ENCODE measurements around the gene LDLR. TPM values are rescaled to one million over a fixed set of nuclear protein-coding genes. Genes with fewer than 3 reads are reported as not detected.

Gene LDLR
- total RNA-seq, 3 donors from 2014 or later (not counting 1 experiment from before 2014, with no cell fraction given), result 84.7 to 172 (median 112) TPM

DNA sequence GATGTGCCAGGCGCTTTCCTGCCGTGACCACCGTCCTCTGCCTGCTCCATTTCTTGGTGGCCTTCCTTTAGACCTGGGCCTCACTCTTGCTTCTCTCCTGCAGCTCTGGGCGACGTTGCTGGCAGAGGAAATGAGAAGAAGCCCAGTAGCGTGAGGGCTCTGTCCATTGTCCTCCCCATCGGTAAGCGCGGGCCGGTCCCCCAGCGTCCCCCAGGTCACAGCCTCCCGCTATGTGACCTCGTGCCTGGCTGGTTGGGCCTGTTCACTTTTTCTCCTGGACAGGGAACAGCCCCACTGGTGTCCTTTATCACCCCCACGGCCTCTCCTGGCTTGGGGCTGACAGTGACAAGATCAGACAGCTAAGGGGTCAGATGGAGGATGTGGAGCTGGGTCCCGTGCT, 38.6 kb downstream of the LDLR start:
- Histone ChIP-seq H3K4me1 (ENCODE audit: control insufficient read depth, insufficient read depth, low read length) (peaks cover 6% of the 10 kb centered on the region), H3K27ac (ENCODE audit: low read length) (no peak overlapping the region), H3K36me3 (ENCODE audit: control insufficient read depth, insufficient read depth, low read length) (peaks cover 52% of the 10 kb centered on the region), H3K27me3 (ENCODE audit: control insufficient read depth, insufficient read depth, low read length) (no peaks in the 10 kb centered on the region), H3K9me3 (ENCODE audit: control insufficient read depth, insufficient read depth, low read length) (no peaks in the 10 kb centered on the region), H3K4me3 (ENCODE audit: low read length) (no peak overlapping the region)
- no peaks in the 10 kb centered on the region for H3K36me3 Mint-ChIP-seq
- 95% methylated on average over 15 of the region's 15 CpGs for WGBS (ENCODE audit: insufficient coverage)
- H3K4me3 Mint-ChIP-seq, result no peak overlapping the region
- DNase-seq (no peak), ATAC-seq (no peak)
- H3K27me3 Mint-ChIP-seq (ENCODE audit: low read depth in 2 of 2), result no peaks in the 10 kb centered on the region
- no peaks in the 10 kb centered on the region for H3K9me3 Mint-ChIP-seq
- peaks cover 7 to 10% of the 10 kb centered on the region in 2 donors for H3K4me1 Mint-ChIP-seq
- peak overlapping the region in 1 of 2 donors; percentile 20 for H3K27ac Mint-ChIP-seq
- intact Hi-C loops (cut with micrococcal nuclease), result loop anchor here (5.0 kb wide), 1 partner anchor 354 kb away; the partner anchor contains the start of gene ELAVL3
- TF ChIP-seq, protein P1, sequence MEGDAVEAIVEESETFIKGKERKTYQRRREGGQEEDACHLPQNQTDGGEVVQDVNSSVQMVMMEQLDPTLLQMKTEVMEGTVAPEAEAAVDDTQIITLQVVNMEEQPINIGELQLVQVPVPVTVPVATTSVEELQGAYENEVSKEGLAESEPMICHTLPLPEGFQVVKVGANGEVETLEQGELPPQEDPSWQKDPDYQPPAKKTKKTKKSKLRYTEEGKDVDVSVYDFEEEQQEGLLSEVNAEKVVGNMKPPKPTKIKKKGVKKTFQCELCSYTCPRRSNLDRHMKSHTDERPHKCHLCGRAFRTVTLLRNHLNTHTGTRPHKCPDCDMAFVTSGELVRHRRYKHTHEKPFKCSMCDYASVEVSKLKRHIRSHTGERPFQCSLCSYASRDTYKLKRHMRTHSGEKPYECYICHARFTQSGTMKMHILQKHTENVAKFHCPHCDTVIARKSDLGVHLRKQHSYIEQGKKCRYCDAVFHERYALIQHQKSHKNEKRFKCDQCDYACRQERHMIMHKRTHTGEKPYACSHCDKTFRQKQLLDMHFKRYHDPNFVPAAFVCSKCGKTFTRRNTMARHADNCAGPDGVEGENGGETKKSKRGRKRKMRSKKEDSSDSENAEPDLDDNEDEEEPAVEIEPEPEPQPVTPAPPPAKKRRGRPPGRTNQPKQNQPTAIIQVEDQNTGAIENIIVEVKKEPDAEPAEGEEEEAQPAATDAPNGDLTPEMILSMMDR (IDR thresholded peaks at IDR 0.05), result no peak

DNA sequence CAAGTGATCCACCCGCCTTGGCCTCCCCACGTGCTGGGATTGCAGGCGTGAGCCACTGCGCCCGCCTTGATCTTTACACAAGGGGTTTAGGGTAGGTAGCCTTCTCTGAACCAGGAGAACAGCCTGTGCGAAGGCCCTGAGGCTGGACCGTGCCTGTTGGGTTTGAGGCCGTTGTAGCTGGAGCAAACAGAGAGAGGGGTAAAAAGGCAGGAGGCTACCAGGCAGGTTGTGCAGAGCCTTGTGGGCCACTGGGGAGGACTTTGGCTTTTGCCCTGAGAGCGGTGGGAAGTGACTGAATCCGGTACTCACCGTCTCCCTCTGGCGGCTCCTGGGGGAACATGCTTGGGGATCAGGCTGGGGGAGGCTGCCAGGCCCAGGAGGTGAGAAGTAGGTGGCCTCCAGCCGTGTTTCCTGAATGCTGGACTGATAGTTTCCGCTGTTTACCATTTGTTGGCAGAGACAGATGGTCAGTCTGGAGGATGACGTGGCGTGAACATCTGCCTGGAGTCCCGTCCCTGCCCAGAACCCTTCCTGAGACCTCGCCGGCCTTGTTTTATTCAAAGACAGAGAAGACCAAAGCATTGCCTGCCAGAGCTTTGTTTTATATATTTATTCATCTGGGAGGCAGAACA, 41.7 kb downstream of the LDLR start:
- Mint-ChIP-seq H3K9me3 (no peaks in the 10 kb centered on the region), H3K27ac (peak overlapping the region; percentile 67 to 72)

DNA sequence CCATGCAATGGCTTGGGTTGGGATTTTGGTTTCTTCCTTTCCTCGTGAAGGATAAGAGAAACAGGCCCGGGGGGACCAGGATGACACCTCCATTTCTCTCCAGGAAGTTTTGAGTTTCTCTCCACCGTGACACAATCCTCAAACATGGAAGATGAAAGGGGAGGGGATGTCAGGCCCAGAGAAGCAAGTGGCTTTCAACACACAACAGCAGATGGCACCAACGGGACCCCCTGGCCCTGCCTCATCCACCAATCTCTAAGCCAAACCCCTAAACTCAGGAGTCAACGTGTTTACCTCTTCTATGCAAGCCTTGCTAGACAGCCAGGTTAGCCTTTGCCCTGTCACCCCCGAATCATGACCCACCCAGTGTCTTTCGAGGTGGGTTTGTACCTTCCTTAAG, 42.2 kb downstream of the LDLR start:
- Mint-ChIP-seq H3K27me3 (ENCODE audit: low read depth in 2 of 2) (no peaks in the 10 kb centered on the region), H3K36me3 (no peaks in the 10 kb centered on the region), H3K27ac (peak overlapping the region; percentile 67 to 72), H3K9me3 (no peaks in the 10 kb centered on the region), H3K4me3 (no peak overlapping the region), H3K4me1 (peaks cover 7 to 10% of the 10 kb centered on the region in 2 donors)
- intact Hi-C loops (cut with micrococcal nuclease), result loop anchor here (5.0 kb wide), 1 partner anchor 194 kb away; no protein-coding TSS in a partner anchor
- DNase-seq, result no peak
- Histone ChIP-seq H3K4me1 (ENCODE audit: control insufficient read depth, insufficient read depth, low read length) (peaks cover 6% of the 10 kb centered on the region), H3K27me3 (ENCODE audit: control insufficient read depth, insufficient read depth, low read length) (no peaks in the 10 kb centered on the region), H3K36me3 (ENCODE audit: control insufficient read depth, insufficient read depth, low read length) (peaks cover 40% of the 10 kb centered on the region), H3K9me3 (ENCODE audit: control insufficient read depth, insufficient read depth, low read length) (no peaks in the 10 kb centered on the region), H3K27ac (ENCODE audit: low read length) (no peak overlapping the region), H3K4me3 (ENCODE audit: low read length) (no peak overlapping the region)
- TF ChIP-seq, protein P1 (IDR thresholded peaks at IDR 0.05), result no peak
- ATAC-seq, result no peak
- 81% methylated on average over 7 of the region's 7 CpGs for WGBS (ENCODE audit: insufficient coverage)

More for the DNA sequence above, 41.7 kb downstream of the LDLR start:
- Mint-ChIP-seq H3K4me3 (no peak overlapping the region), H3K36me3 (no peaks in the 10 kb centered on the region), H3K4me1 (peaks cover 7 to 10% of the 10 kb centered on the region in 2 donors), H3K27me3 (ENCODE audit: low read depth in 2 of 2) (no peaks in the 10 kb centered on the region)
- whole genome bisulfite sequencing (ENCODE audit: insufficient coverage), result 59% methylated on average over 19 of the region's 19 CpGs
- DNase-seq (peak; percentile 68 to 83), ATAC-seq (peak; percentile 77 to 81 (median 78))
- intact Hi-C loops (cut with micrococcal nuclease), result loop anchor here (1.0 to 5.0 kb wide), 2 partner anchors 95 to 194 kb away; no protein-coding TSS in a partner anchor
- TF ChIP-seq, protein P1 (IDR thresholded peaks at IDR 0.05), result peak; percentile 71
- peaks cover 6% of the 10 kb centered on the region for H3K4me1 ChIP-seq (ENCODE audit: control insufficient read depth, insufficient read depth, low read length)
- H3K27ac ChIP-seq (ENCODE audit: low read length), result no peak overlapping the region
- peaks cover 41% of the 10 kb centered on the region for H3K36me3 ChIP-seq (ENCODE audit: control insufficient read depth, insufficient read depth, low read length)
- no peaks in the 10 kb centered on the region for H3K27me3 ChIP-seq (ENCODE audit: control insufficient read depth, insufficient read depth, low read length)
- no peaks in the 10 kb centered on the region for H3K9me3 ChIP-seq (ENCODE audit: control insufficient read depth, insufficient read depth, low read length)
- no peak overlapping the region for H3K4me3 ChIP-seq (ENCODE audit: low read length)
